Tibial artery (tissue), 4 donors: ENCODE results near the gene ALPG.
"Not testable (repeated sequence)": the region's sequence is repeated elsewhere in the genome, so short reads cannot be mapped to it uniquely, and the experiment has no call there.

Experiments used
- DNase-seq, 2 donors: peaks; one replicate each; pipeline ENCODE4 v3.0.0-alpha.2; 2019
- H3K27ac ChIP-seq, 2 donors: fragments of 200-600 bp; sonication (generic) in 1 of 2; 1 replicate in 1 of 2; 2 replicates in 1 of 2; pipeline ENCODE4 v1.5.1; 2018 to 2019; ENCODE audit warnings: mild to moderate bottlenecking in 1 of 2
- H3K27me3 ChIP-seq, 2 donors: fragments of 200-600 bp; sonication (generic) in 1 of 2; one replicate each; pipeline versions ENCODE4 v1.5.1 to v1.6.0; 2016 to 2019
- H3K36me3 ChIP-seq, 3 donors: fragments of 200-600 bp; sonication (generic) in 2 of 3; one replicate each; pipeline ENCODE4 v1.5.1; 2016 to 2019; ENCODE audit warnings: mild to moderate bottlenecking in 2 of 3
- H3K4me1 ChIP-seq, 4 donors: fragments of 200-600 bp; sonication (generic) in 2 of 4; 1 replicate in 3 of 4; 2 replicates in 1 of 4; pipeline ENCODE4 v1.5.1; 2016 to 2019
- H3K4me3 ChIP-seq, 2 donors: fragments of 200-600 bp; sonication (generic) in 1 of 2; 1 replicate in 1 of 2; 2 replicates in 1 of 2; pipeline ENCODE4 v1.5.1; 2018 to 2019; ENCODE audit warnings: mild to moderate bottlenecking in 2 of 2
- H3K9me3 ChIP-seq, 3 donors: fragments of 200-600 bp; sonication (generic) in 1 of 3; one replicate each; pipeline ENCODE4 v1.5.1; 2016 to 2019
- CTCF ChIP-seq, 2 experiments: fragments of 200-600 bp in 1 of 2; fragments of 450-650 bp in 1 of 2; IDR thresholded peaks; one replicate each; pipeline ENCODE4 v1.5.1; 2017 to 2019; ENCODE audit warnings: antibody characterized with exemption in 2 of 2, mild to moderate bottlenecking in 1 of 2, moderate library complexity in 1 of 2
- intact Hi-C: fragments of 100-400 bp; cut with DNase I; formaldehyde crosslinking; loops from one replicate; pipeline ENCODE4 v1.15.0; 2023; ENCODE audit warnings: low total_unique reads

The ALPG gene

GRCh38 chr2:232439758-232440135, 33.1 kb downstream of the ALPG start:
- no peak overlapping the region for H3K4me3 ChIP-seq
- intact Hi-C loops, result loop anchor here (5.0 kb wide), 1 partner anchor 512 kb away; the partner anchor contains the start of gene NPPC
- peaks cover 0 to 23% of the 10 kb centered on the region in 2 donors for H3K27me3 ChIP-seq
- peak in 1 of 2 donors; percentile 48 for DNase-seq
- no peak for TF ChIP-seq CTCF (IDR thresholded peaks at IDR 0.05)
- no peak overlapping the region for H3K27ac ChIP-seq
- H3K36me3 ChIP-seq, result no peaks in the 10 kb centered on the region
- peaks cover 0 to 5% (median 0%) of the 10 kb centered on the region in 4 donors for H3K4me1 ChIP-seq
- H3K9me3 ChIP-seq, result no peaks in the 10 kb centered on the region

DNA sequence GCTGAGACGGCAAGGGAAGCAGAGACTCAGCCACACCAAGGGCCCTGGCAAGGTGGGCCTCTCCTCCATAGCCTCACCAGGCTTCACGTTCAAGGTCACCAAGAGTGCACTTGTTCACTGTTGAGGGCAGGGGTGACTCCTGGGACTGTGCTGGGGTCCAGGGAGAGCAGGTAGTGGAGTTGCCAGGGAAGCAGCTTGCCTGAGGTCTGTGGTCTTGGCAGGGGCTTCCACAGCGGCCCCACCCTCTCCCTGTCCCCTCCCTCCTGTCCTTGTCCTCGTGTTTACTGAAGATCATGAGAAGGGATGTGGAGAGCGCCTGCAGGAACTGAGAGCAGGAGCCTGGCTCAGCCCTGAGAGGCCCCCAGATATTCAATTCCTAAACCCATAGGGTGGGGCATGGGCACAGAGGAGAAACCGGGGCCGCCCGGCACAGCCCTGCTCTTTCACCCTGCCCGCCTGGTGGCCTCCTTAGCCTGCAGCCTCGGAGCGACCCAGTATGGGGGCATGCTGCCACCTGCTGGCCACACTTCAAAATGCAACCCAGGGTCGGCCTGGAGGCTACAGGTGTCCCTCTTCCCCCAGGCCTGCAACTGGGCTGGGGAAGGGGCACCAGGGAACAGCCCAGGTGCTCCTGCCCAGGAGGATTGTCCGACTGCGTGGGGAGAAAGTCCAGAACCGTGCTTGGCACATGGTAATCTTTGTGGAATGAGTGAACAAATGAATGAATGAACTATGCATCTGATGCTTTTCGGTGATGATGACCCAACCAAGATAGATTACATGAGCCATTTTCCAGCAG, 33.8 kb downstream of the ALPG start:
- intact Hi-C loops, result loop anchor here (5.0 kb wide), 1 partner anchor 513 kb away; the partner anchor contains the start of gene NPPC
- DNase-seq, result peak; percentile 77 to 86
- not testable (repeated sequence) for H3K4me3 ChIP-seq, H3K4me1 ChIP-seq, H3K9me3 ChIP-seq, H3K36me3 ChIP-seq, H3K27ac ChIP-seq
- peaks cover 0 to 26% of the 10 kb centered on the region in 2 donors for H3K27me3 ChIP-seq
- peak; percentile 90 to 92 for TF ChIP-seq CTCF (IDR thresholded peaks at IDR 0.05)

- Histone ChIP-seq H3K4me3 (no peak overlapping the region), H3K36me3 (no peaks in the 10 kb centered on the region), H3K4me1 (peaks cover 0 to 5% (median 0%) of the 10 kb centered on the region in 4 donors), H3K9me3 (no peaks in the 10 kb centered on the region), H3K27me3 (peaks cover 0 to 26% of the 10 kb centered on the region in 2 donors), H3K27ac (no peak overlapping the region)
- TF ChIP-seq CTCF (IDR thresholded peaks at IDR 0.05), result no peak
- intact Hi-C loops, result loop anchor here (5.0 kb wide), 1 partner anchor 514 kb away; the partner anchor contains the start of gene NPPC
- DNase-seq, result peak in 1 of 2 donors; percentile 57
Measured at GRCh38 chr2:232441147-232441651, 34.6 kb downstream of the ALPG start.

DNA sequence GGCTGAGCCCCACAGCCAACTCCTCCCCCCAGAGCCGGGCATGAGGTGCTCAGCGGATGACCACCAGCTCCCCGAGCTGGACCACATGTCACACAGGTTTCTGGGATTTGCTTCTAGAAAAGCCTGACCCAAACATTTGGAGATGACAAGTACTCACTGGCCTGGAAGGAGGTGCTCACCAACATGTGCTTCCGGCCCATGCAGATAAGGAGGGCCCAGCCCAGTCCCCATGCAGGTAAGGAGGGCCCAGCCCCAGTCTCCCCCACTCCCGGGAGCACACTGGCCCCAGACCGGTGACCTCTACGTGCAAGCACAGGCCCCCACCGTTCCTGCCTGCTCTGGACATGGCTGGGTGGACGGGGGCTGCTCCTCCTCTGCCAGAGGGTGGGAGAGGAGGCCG, 35.3 kb downstream of the ALPG start:
- H3K4me1 ChIP-seq, H3K36me3 ChIP-seq, H3K4me3 ChIP-seq, H3K9me3 ChIP-seq, H3K27ac ChIP-seq: not testable (repeated sequence)
- H3K27me3 ChIP-seq, result peaks cover 0 to 26% of the 10 kb centered on the region in 2 donors
- peak in 1 of 2 donors; percentile 54 for DNase-seq
- intact Hi-C loops, result loop anchor here (5.0 kb wide), 1 partner anchor 515 kb away; the partner anchor contains the start of gene NPPC

DNA sequence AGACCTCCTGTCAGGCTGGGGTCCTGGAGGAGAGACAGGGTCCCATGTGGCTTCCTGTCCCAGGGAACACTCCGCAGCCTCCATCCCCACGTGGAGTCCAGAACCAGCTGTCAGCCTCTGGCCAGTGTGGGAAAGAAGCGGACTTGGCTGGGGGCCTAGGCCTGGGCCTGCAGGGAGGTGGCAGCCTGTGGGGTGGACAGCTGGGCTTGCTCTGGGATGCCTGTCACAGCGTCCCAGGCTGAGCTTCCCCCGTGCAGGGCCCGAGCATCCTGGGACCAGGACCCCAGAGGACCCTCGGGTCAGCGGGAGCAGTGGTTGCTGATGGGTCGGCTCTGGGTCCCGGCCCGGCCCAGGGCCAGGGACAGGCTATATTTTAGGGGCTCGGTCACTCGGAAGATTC, 35.8 kb downstream of the ALPG start:
- H3K9me3 ChIP-seq, H3K27ac ChIP-seq, H3K36me3 ChIP-seq, H3K4me1 ChIP-seq, H3K4me3 ChIP-seq: not testable (repeated sequence)
- intact Hi-C loops, result loop anchor here (5.0 kb wide), 1 partner anchor 515 kb away; the partner anchor contains the start of gene NPPC
- peak in 1 of 2 donors; percentile 58 for DNase-seq
- peaks cover 0 to 26% of the 10 kb centered on the region in 2 donors for H3K27me3 ChIP-seq

DNA sequence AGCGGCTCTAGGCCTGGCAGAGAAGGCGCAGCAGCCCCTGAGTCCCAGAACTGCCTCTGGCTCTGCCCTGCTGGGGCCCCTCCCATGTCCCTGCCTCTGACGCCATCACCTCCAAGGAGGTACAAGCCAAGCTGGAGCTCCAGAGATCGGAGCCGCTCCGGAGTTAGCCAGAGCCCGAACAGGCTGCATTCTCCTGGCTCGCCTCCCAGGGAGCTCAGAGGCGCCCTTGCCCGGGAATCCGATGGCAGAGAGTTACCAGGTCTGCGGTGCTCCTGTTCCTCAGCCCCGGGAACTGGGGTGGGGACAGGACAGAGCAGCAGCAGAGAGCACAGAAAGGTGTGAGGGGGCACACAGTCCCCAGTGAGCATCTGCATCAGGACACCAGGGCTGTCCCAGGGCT, 36.4 kb downstream of the ALPG start:
- not testable (repeated sequence) for H3K4me3 ChIP-seq, H3K36me3 ChIP-seq, H3K4me1 ChIP-seq, H3K9me3 ChIP-seq, H3K27ac ChIP-seq
- intact Hi-C loops, result loop anchor here (5.0 kb wide), 1 partner anchor 516 kb away; the partner anchor contains the start of gene NPPC
- DNase-seq, result peak in 1 of 2 donors; percentile 40
- peaks cover 0 to 28% of the 10 kb centered on the region in 2 donors for H3K27me3 ChIP-seq

DNA sequence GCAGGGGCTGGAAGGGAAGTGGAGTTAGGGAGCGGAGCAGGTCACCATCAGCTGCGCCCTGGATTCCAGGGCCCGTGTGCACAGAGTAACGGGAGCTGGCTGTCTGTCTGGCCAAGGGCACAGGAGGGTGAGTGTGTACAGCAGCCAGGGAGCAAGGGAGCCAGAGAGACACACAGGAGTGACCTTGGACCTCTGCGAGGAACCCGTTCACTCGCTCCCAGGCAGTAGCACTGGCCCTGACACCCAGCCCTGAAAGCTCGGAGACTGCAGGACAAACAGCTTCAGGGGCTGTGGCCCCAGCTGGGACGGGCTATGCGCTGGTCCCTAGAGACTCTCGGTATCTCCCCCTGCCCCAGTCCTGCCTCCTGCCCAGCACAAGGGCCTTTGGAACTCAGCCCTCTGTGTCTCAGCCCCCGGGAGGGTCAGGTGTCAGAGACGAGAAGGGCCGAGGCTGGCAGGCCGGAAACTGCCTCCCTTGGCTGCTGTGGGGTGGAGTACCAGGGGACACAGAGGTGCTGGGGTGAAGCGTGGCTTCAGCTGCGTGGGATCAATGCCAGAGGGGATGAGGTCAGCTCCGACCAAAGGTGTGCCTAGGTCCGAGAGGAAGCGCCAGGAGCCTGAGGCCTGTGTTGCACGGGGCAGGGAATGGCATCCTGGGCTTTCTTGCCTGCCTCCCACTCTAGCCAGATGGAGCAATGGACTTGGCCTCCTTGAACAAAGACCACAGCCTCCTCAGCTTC, 37.2 kb downstream of the ALPG start:
- H3K9me3 ChIP-seq, H3K27ac ChIP-seq, H3K36me3 ChIP-seq, DNase-seq, H3K4me1 ChIP-seq, H3K4me3 ChIP-seq: not testable (repeated sequence)
- H3K27me3 ChIP-seq, result peaks cover 0 to 29% of the 10 kb centered on the region in 2 donors
- intact Hi-C loops, result loop anchor here (2.0 to 5.0 kb wide), 2 partner anchors 79 to 517 kb away; partner anchors contain the start of gene NPPC
